Ascending aorta (tissue), 2 donors: Measurements from ENCODE around the gene MYH7B. TPM values are rescaled to one million over a fixed set of nuclear protein-coding genes. Genes with fewer than 3 reads are reported as not detected.

Experiments
- DNase-seq, 2 donors: peaks; one replicate each; pipeline ENCODE4 v3.0.0-alpha.2; 2019; ENCODE audit warnings: low spot score in 2 of 2
- H3K27ac ChIP-seq, 2 donors: fragments of 200-600 bp; sonication (generic); one replicate each; pipeline ENCODE4 v1.5.1; 2016 to 2017; ENCODE audit warnings: mild to moderate bottlenecking in 1 of 2
- H3K27me3 ChIP-seq: fragments of 200-600 bp; sonication (generic); one replicate; pipeline ENCODE4 v1.5.1; 2017
- H3K36me3 ChIP-seq, 2 donors: fragments of 200-600 bp; sonication (generic); one replicate each; pipeline ENCODE4 v1.5.1; 2016
- H3K4me1 ChIP-seq, 2 donors: fragments of 200-600 bp; sonication (generic); one replicate each; pipeline ENCODE4 v1.5.1; 2016 to 2017; ENCODE audit warnings: mild to moderate bottlenecking in 1 of 2
- H3K4me3 ChIP-seq, 2 donors: fragments of 200-600 bp; sonication (generic); one replicate each; pipeline ENCODE4 v1.5.1; 2016 to 2017; ENCODE audit warnings: mild to moderate bottlenecking in 1 of 2
- H3K9me3 ChIP-seq, 2 donors: fragments of 200-600 bp; sonication (generic); one replicate each; pipeline ENCODE4 v1.5.1; 2016
- intact Hi-C: fragments of 100-400 bp; cut with DNase I; formaldehyde crosslinking; loops from one replicate; pipeline ENCODE4 v1.15.1; 2023
- total RNA-seq: library from RNA; depleted of rRNA; stranded (reverse); fragments of >200 nt; gene quantifications from one replicate; pipeline ENCODE4 v1.1.0, GENCODE V29; 2016
- TF ChIP-seq, protein P1 (sequence below), 3 experiments: fragments of 200-600 bp in 2 of 3; fragments of 450-650 bp in 1 of 3; sonication (generic) in 2 of 3; IDR thresholded peaks; one replicate each; pipeline ENCODE4 v1.5.1; 2016 to 2019; ENCODE audit warnings: antibody characterized with exemption in 3 of 3, mild to moderate bottlenecking in 1 of 3, moderate library complexity in 1 of 3

Gene MYH7B
- total RNA-seq, 1 donor from 2014 or later = 4.7 TPM

DNA sequence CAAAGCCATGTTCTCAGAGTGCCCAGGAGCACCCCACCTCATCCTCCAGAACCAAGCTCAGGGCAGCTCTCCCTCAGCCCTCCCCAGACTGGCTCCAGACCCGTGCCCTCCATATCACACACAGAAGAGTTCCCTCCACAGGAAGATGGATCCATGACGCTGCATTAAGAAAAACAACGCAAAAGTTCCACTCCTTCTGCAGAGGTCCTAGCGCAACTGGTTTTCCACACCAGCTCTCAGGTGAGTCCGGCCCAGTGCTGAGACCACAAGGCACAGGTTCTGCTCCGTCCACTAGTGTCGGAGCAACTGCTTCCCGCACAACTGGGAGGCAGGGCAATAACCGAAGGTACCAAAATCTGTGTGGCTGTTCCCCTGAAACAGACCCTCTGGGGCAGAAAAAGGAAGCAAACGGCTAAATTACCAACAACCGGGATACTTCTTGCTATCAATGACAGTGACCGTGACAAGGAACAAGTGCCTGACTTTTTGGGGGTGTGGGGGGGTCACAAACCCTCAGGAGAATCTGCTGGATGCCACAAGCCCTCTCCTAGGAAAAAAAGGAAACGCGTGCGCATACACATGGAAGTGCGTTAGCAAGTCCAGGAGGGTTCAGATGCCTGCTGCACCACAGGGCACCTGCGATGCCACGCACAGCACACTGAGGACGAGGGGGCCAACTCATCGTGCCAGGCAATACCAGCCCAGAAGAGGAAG, 49.2 kb downstream of the MYH7B start:
- Histone ChIP-seq H3K4me1 (peaks cover 4 to 12% of the 10 kb centered on the region in 2 donors), H3K4me3 (no peak overlapping the region), H3K27me3 (no peaks in the 10 kb centered on the region), H3K9me3 (no peaks in the 10 kb centered on the region), H3K27ac (no peak overlapping the region), H3K36me3 (peaks cover 94 to 100% of the 10 kb centered on the region in 2 donors)
- no peak for DNase-seq
- intact Hi-C loops = no loop called here
- TF ChIP-seq, protein P1, sequence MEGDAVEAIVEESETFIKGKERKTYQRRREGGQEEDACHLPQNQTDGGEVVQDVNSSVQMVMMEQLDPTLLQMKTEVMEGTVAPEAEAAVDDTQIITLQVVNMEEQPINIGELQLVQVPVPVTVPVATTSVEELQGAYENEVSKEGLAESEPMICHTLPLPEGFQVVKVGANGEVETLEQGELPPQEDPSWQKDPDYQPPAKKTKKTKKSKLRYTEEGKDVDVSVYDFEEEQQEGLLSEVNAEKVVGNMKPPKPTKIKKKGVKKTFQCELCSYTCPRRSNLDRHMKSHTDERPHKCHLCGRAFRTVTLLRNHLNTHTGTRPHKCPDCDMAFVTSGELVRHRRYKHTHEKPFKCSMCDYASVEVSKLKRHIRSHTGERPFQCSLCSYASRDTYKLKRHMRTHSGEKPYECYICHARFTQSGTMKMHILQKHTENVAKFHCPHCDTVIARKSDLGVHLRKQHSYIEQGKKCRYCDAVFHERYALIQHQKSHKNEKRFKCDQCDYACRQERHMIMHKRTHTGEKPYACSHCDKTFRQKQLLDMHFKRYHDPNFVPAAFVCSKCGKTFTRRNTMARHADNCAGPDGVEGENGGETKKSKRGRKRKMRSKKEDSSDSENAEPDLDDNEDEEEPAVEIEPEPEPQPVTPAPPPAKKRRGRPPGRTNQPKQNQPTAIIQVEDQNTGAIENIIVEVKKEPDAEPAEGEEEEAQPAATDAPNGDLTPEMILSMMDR (IDR thresholded peaks at IDR 0.05) = no peak

Other genes with a start within 250 kb of the MYH7B start
- gene NCOA6, start 130.2 kb upstream of the MYH7B start, total RNA-seq = 21.6 TPM
- gene GGT7, start 83.0 kb upstream of the MYH7B start, total RNA-seq = 25.5 TPM
- gene ACSS2, start 79.3 kb upstream of the MYH7B start, total RNA-seq = 156 TPM
- 40.7 TPM for gene GSS, start 62 bp upstream of the MYH7B start, total RNA-seq
- 54.1 TPM for gene TRPC4AP, start 136.9 kb downstream of the MYH7B start, total RNA-seq
- 20.3 TPM for gene EDEM2, start 191.5 kb downstream of the MYH7B start, total RNA-seq
- gene PROCR, start 216.2 kb downstream of the MYH7B start, total RNA-seq = 241 TPM